Glomerular endothelial cell (primary cell): ENCODE results near the gene MBD3L2. TPM values are rescaled to one million over a fixed set of nuclear protein-coding genes. Genes with fewer than 3 reads are reported as not detected.
"Not testable (repeated sequence)": the region's sequence is repeated elsewhere in the genome, so short reads cannot be mapped to it uniquely, and the experiment has no call there.

Source experiments
- DNase-seq: peaks from one replicate; pipeline ENCODE4 v3.0.0-alpha.2; 2011; ENCODE audit warnings: low read depth, low spot score; ENCODE audit errors: extremely low read depth
- total RNA-seq: library from RNA; depleted of rRNA; stranded (reverse); fragments of >200 nt; gene quantifications from 2 replicates; pipeline ENCODE4 v1.2.3, GENCODE V29; 2015

Gene MBD3L2
- not detected in 2 replicates for total RNA-seq

GRCh38 chr19:7049021-7049420 lies at the start of gene MBD3L2:
TSS of gene MBD3L2 (plus strand) at chr19:7049321. CDS start at chr19:7049374, 53 bp downstream.
- DNase-seq: not testable (repeated sequence)

GRCh38 chr19:6999933-7000332 lies 49.2 kb upstream of the MBD3L2 start:
- DNase-seq: no peak

- no peak for DNase-seq
Measured at GRCh38 chr19:7000333-7000732, 48.8 kb upstream of the MBD3L2 start.

GRCh38 chr19:7000816-7001215 lies 48.3 kb upstream of the MBD3L2 start:
- DNase-seq: no peak

- peak; percentile 20 for DNase-seq
Measured at GRCh38 chr19:7004313-7004931, 44.7 kb upstream of the MBD3L2 start.

GRCh38 chr19:7006135-7006704 lies 42.9 kb upstream of the MBD3L2 start:
- DNase-seq: no peak

- no peak for DNase-seq
Measured at GRCh38 chr19:7007859-7008258, 41.3 kb upstream of the MBD3L2 start.

GRCh38 chr19:7010722-7011593 lies 38.2 kb upstream of the MBD3L2 start:
- DNase-seq: no peak

GRCh38 chr19:7013678-7014077 lies 35.4 kb upstream of the MBD3L2 start:
- DNase-seq: no peak

GRCh38 chr19:7018828-7019227 lies 30.3 kb upstream of the MBD3L2 start:
- DNase-seq: no peak

GRCh38 chr19:7021331-7021730 lies 27.8 kb upstream of the MBD3L2 start, which contains the start of gene MBD3L2B:
TSS of gene MBD3L2B (minus strand) at chr19:7021431. CDS start at chr19:7021397, 34 bp downstream.
- not testable (repeated sequence) for DNase-seq

- not testable (repeated sequence) for DNase-seq
Measured at GRCh38 chr19:7028790-7029189, 20.3 kb upstream of the MBD3L2 start.

- not testable (repeated sequence) for DNase-seq
Measured at GRCh38 chr19:7030278-7030677, 18.8 kb upstream of the MBD3L2 start, which contains the start of gene MBD3L5. TSS of gene MBD3L5 (plus strand) at chr19:7030578. CDS start at chr19:7030612, 34 bp downstream.

- not testable (repeated sequence) for DNase-seq
Measured at GRCh38 chr19:7040079-7040478, 9.0 kb upstream of the MBD3L2 start, which contains the start of gene MBD3L4. TSS of gene MBD3L4 (minus strand) at chr19:7040179. CDS start at chr19:7040144, 35 bp downstream.

- not testable (repeated sequence) for DNase-seq
Measured at GRCh38 chr19:7041563-7041962, 7.6 kb upstream of the MBD3L2 start.

GRCh38 chr19:7051421-7051820 lies 2.3 kb downstream of the MBD3L2 start:
- not testable (repeated sequence) for DNase-seq

- not testable (repeated sequence) for DNase-seq
Measured at GRCh38 chr19:7052896-7053295, 3.8 kb downstream of the MBD3L2 start.

GRCh38 chr19:7054635-7055368 lies 5.7 kb downstream of the MBD3L2 start:
- DNase-seq: not testable (repeated sequence)

GRCh38 chr19:7055679-7056078 lies 6.6 kb downstream of the MBD3L2 start:
- DNase-seq: not testable (repeated sequence)

GRCh38 chr19:7056371-7056770 lies 7.2 kb downstream of the MBD3L2 start:
- not testable (repeated sequence) for DNase-seq
